ENCODE measurements around the gene SCN1B.
"Not testable (repeated sequence)": the region's sequence is repeated elsewhere in the genome, so short reads cannot be mapped to it uniquely, and the experiment has no call there.

DNA sequence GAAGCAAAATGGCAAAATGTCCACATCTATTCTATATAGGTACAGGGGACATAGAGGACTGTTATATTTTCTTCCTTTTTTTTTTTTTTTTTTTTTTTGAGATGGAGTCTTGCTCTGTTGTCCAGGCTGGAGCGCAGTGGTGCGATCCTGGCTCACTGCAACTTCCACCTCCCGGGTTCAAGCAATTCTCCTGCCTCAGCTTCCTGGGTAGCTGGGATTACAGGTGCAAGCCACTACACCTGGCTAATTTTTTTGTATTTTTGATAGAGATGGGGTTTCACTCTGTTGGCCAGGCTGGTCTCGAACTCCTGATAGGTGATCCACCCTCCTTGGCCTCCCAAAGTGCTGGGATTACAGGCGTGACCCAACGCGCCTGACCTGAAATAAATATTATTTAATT, 32.0 kb upstream of the SCN1B start:
- TF ChIP-seq, protein P1, sequence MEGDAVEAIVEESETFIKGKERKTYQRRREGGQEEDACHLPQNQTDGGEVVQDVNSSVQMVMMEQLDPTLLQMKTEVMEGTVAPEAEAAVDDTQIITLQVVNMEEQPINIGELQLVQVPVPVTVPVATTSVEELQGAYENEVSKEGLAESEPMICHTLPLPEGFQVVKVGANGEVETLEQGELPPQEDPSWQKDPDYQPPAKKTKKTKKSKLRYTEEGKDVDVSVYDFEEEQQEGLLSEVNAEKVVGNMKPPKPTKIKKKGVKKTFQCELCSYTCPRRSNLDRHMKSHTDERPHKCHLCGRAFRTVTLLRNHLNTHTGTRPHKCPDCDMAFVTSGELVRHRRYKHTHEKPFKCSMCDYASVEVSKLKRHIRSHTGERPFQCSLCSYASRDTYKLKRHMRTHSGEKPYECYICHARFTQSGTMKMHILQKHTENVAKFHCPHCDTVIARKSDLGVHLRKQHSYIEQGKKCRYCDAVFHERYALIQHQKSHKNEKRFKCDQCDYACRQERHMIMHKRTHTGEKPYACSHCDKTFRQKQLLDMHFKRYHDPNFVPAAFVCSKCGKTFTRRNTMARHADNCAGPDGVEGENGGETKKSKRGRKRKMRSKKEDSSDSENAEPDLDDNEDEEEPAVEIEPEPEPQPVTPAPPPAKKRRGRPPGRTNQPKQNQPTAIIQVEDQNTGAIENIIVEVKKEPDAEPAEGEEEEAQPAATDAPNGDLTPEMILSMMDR (IDR thresholded peaks at IDR 0.05; ENCODE audit: insufficient read depth, low read length, poor library complexity, severe bottlenecking): not testable (repeated sequence)
- not testable (repeated sequence) for TF ChIP-seq EZH2phosphoT487 (conservative IDR thresholded peaks at IDR 0.05; ENCODE audit: low read length)
